Sigmoid colon (tissue), 7 donors: ENCODE measurements around the gene ADAMTSL1. TPM values are rescaled to one million over a fixed set of nuclear protein-coding genes. Genes with fewer than 3 reads are reported as not detected.

Experiments
- DNase-seq: peaks from one replicate; pipeline ENCODE4 v3.0.0-alpha.2; 2019
- H3K27ac ChIP-seq, 4 donors: fragments of 200-600 bp; sonication (generic); one replicate each; pipeline ENCODE4 v1.5.1; 2016 to 2019; ENCODE audit warnings: mild to moderate bottlenecking in 1 of 4
- H3K27me3 ChIP-seq, 3 donors: fragments of 200-600 bp; sonication (generic); one replicate each; pipeline ENCODE4 v1.5.1; 2019; ENCODE audit warnings: mild to moderate bottlenecking in 1 of 3
- H3K36me3 ChIP-seq, 4 donors: fragments of 200-600 bp; sonication (generic); one replicate each; pipeline ENCODE4 v1.5.1; 2016 to 2019
- H3K4me1 ChIP-seq, 4 donors: fragments of 200-600 bp; sonication (generic); one replicate each; pipeline ENCODE4 v1.5.1; 2017 to 2019
- H3K4me3 ChIP-seq, 4 donors: fragments of 200-600 bp; sonication (generic); one replicate each; pipeline ENCODE4 v1.5.1; 2017 to 2019; ENCODE audit warnings: mild to moderate bottlenecking in 2 of 4, moderate library complexity in 1 of 4
- H3K9me3 ChIP-seq, 4 donors: fragments of 200-600 bp in 3 of 4; sonication (generic) in 3 of 4; one replicate each; pipeline versions ENCODE4 v1.5.1 to v1.6.1; 2013 to 2019
- CTCF ChIP-seq, 4 experiments: fragments of 450-650 bp in 3 of 4; fragments of 200-600 bp in 1 of 4; IDR thresholded peaks; one replicate each; pipeline ENCODE4 v1.5.1; 2016 to 2019; ENCODE audit warnings: antibody characterized with exemption in 4 of 4, mild to moderate bottlenecking in 3 of 4, moderate library complexity in 2 of 4
- EP300 ChIP-seq, 4 donors: sonication (generic); formaldehyde crosslinking; IDR thresholded peaks; one replicate each; pipeline ENCODE4 v1.6.1; 2017; ENCODE audit warnings: antibody characterized with exemption in 4 of 4
- POLR2A ChIP-seq, 2 donors: fragments of 450-650 bp; IDR thresholded peaks; one replicate each; pipeline ENCODE4 v1.6.1; 2016; ENCODE audit warnings: antibody characterized with exemption in 2 of 2, mild to moderate bottlenecking in 2 of 2, moderate library complexity in 2 of 2
- POLR2AphosphoS5 ChIP-seq, 4 donors: sonication (generic); formaldehyde crosslinking; IDR thresholded peaks; one replicate each; pipeline ENCODE4 v1.6.1; 2017; ENCODE audit warnings: antibody characterized with exemption in 4 of 4
- WGBS, 2 donors: extraction: QIAGEN DNeasy Blood & Tissue Kit; methylation state at CpG; one replicate each; pipeline ENCODE4 v1.1.7; 2013; 5-methylcytosine and 5-hydroxymethylcytosine counted together
- intact Hi-C: fragments of 100-400 bp; cut with DNase I; formaldehyde crosslinking; loops from one replicate; pipeline ENCODE4 v1.15.1; 2023
- polyA plus RNA-seq, 3 donors: library from polyadenylated mRNA; stranded (reverse); fragments of 200-250 nt; gene quantifications; one replicate each; pipeline ENCODE4 v1.2.3, GENCODE V29; 2013
- total RNA-seq, 4 donors: library from RNA; depleted of rRNA; stranded (reverse); fragments of >200 nt; gene quantifications; one replicate each; pipeline ENCODE4 v1.1.0, GENCODE V29; 2016
- donor health status: healthy with polysubstance abuse.
- donor health status: Bipolar disorder and iron deficiency.
- donor health status: healthy.

Gene ADAMTSL1
- total and polyA plus RNA-seq, 7 donors = 1.4 to 13.6 (median 6.5) TPM

GRCh38 chr9:18550286-18550685, 76.3 kb downstream of the ADAMTSL1 start:
- no peak for DNase-seq
- intact Hi-C loops = no loop called here
- peaks cover 0 to 4% (median 0%) of the 10 kb centered on the region in 4 donors for H3K4me1 ChIP-seq
- H3K4me3 ChIP-seq = no peak overlapping the region
- H3K9me3 ChIP-seq = no peaks in the 10 kb centered on the region
- TF ChIP-seq POLR2A (IDR thresholded peaks at IDR 0.05) (no peak), EP300 (IDR thresholded peaks at IDR 0.05) (no peak), POLR2AphosphoS5 (IDR thresholded peaks at IDR 0.05) (no peak), CTCF (IDR thresholded peaks at IDR 0.05) (no peak)
- H3K36me3 ChIP-seq = no peaks in the 10 kb centered on the region
- WGBS, 2 donors = 83 to 89% methylated on average over 5 of the region's 5 CpGs
- H3K27ac ChIP-seq = no peak overlapping the region
- H3K27me3 ChIP-seq = no peaks in the 10 kb centered on the region

GRCh38 chr9:18554244-18554643, 80.3 kb downstream of the ADAMTSL1 start:
- Histone ChIP-seq H3K4me1 (no peaks in the 10 kb centered on the region), H3K36me3 (no peaks in the 10 kb centered on the region), H3K4me3 (no peak overlapping the region), H3K27ac (no peak overlapping the region), H3K27me3 (no peaks in the 10 kb centered on the region), H3K9me3 (no peaks in the 10 kb centered on the region)
- 32 to 67% methylated on average over 6 of the region's 6 CpGs for WGBS, 2 donors
- intact Hi-C loops = no loop called here
- TF ChIP-seq POLR2A (IDR thresholded peaks at IDR 0.05) (no peak), CTCF (IDR thresholded peaks at IDR 0.05) (no peak), POLR2AphosphoS5 (IDR thresholded peaks at IDR 0.05) (no peak), EP300 (IDR thresholded peaks at IDR 0.05) (no peak)
- DNase-seq = no peak

GRCh38 chr9:18555105-18555883, 81.3 kb downstream of the ADAMTSL1 start:
- 69 to 77% methylated on average over 5 of the region's 5 CpGs for WGBS, 2 donors
- intact Hi-C loops = no loop called here
- Histone ChIP-seq H3K36me3 (no peaks in the 10 kb centered on the region), H3K27ac (no peak overlapping the region), H3K4me1 (no peaks in the 10 kb centered on the region), H3K9me3 (peaks cover 0 to 2% (median 0%) of the 10 kb centered on the region in 4 donors), H3K27me3 (no peaks in the 10 kb centered on the region), H3K4me3 (no peak overlapping the region)
- no peak for TF ChIP-seq CTCF (IDR thresholded peaks at IDR 0.05)
- no peak for TF ChIP-seq POLR2AphosphoS5 (IDR thresholded peaks at IDR 0.05)
- TF ChIP-seq EP300 (IDR thresholded peaks at IDR 0.05) = no peak
- TF ChIP-seq POLR2A (IDR thresholded peaks at IDR 0.05) = no peak
- no peak for DNase-seq

GRCh38 chr9:18564018-18564880, 90.3 kb downstream of the ADAMTSL1 start:
- WGBS, 2 donors = 94 to 96% methylated on average over 15 of the region's 15 CpGs
- TF ChIP-seq CTCF (IDR thresholded peaks at IDR 0.05) = no peak
- TF ChIP-seq POLR2A (IDR thresholded peaks at IDR 0.05) = no peak
- no peak for TF ChIP-seq POLR2AphosphoS5 (IDR thresholded peaks at IDR 0.05)
- no peak for TF ChIP-seq EP300 (IDR thresholded peaks at IDR 0.05)
- peaks cover 0 to 3% (median under 1%) of the 10 kb centered on the region in 4 donors for H3K9me3 ChIP-seq
- DNase-seq = no peak
- intact Hi-C loops = no loop called here
- no peak overlapping the region for H3K27ac ChIP-seq
- H3K27me3 ChIP-seq = no peaks in the 10 kb centered on the region
- H3K4me3 ChIP-seq = no peak overlapping the region
- no peaks in the 10 kb centered on the region for H3K36me3 ChIP-seq
- H3K4me1 ChIP-seq = peaks cover 0 to 12% (median under 1%) of the 10 kb centered on the region in 4 donors
